ENCODE measurements around the gene ANKLE1.
A peak's percentile ranks its signal among the peaks of the same experiment; 100 is the strongest.

The ANKLE1 gene, protein sequence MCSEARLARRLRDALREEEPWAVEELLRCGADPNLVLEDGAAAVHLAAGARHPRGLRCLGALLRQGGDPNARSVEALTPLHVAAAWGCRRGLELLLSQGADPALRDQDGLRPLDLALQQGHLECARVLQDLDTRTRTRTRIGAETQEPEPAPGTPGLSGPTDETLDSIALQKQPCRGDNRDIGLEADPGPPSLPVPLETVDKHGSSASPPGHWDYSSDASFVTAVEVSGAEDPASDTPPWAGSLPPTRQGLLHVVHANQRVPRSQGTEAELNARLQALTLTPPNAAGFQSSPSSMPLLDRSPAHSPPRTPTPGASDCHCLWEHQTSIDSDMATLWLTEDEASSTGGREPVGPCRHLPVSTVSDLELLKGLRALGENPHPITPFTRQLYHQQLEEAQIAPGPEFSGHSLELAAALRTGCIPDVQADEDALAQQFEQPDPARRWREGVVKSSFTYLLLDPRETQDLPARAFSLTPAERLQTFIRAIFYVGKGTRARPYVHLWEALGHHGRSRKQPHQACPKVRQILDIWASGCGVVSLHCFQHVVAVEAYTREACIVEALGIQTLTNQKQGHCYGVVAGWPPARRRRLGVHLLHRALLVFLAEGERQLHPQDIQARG

DNA sequence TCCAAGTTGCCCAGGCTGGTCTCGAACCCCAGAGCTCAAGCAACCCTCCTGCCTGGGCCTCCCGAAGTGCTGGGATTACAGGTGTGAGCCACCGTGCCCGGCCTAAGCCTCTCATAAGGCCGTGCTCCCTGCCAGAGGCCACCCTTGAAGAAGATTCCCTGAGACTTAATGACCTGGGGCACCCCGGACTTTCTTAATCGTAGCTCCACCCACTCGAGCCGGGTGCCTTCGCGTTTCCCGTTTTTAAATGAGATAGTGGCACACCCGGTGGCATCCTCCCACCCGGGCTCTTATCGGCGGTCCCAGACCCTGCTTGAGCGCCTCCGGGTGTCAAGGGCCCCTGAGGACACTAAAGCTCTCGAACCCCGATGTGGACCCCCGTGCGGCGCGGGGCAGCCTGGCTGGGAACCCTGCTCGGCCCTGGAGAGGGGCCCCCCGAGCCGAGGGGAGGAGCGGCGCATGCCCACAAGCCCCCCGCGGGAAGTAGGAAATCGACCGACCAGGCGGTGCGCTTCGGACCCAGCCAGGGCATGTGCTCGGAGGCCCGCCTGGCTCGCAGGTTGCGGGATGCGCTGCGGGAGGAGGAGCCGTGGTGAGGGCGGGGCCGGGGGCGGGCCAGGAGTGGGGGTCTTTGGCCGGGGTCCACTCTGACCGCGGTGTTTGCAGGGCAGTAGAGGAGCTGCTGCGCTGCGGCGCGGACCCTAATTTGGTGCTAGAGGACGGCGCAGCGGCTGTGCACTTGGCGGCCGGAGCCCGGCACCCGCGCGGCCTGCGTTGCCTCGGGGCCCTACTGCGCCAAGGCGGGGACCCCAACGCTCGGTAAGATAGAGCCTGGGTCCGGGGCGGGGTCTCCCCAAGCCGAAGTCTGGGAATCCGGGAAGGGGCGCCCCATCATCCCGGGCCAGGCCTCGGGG, at the start of gene ANKLE1:
Gene ANKLE1 (plus strand): TSS at position 511 of the 914 bp plus-strand sequence. CDS start 20 bp downstream, at position 531.
- TF ChIP-seq, protein P1, sequence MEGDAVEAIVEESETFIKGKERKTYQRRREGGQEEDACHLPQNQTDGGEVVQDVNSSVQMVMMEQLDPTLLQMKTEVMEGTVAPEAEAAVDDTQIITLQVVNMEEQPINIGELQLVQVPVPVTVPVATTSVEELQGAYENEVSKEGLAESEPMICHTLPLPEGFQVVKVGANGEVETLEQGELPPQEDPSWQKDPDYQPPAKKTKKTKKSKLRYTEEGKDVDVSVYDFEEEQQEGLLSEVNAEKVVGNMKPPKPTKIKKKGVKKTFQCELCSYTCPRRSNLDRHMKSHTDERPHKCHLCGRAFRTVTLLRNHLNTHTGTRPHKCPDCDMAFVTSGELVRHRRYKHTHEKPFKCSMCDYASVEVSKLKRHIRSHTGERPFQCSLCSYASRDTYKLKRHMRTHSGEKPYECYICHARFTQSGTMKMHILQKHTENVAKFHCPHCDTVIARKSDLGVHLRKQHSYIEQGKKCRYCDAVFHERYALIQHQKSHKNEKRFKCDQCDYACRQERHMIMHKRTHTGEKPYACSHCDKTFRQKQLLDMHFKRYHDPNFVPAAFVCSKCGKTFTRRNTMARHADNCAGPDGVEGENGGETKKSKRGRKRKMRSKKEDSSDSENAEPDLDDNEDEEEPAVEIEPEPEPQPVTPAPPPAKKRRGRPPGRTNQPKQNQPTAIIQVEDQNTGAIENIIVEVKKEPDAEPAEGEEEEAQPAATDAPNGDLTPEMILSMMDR (IDR thresholded peaks at IDR 0.05; ENCODE audit: insufficient read depth, low read length, missing control alignments) = no peak
- no peak for DNase-seq (ENCODE audit: low read depth, low spot score)
- CTCF ChIA-PET = interaction anchor here (0.7 to 6.9 kb wide), 29 partner anchors 9 to 220 kb away, joined by 3 to 80 read pairs (median 4); partner anchors contain the start of genes BABAM1, MRPL34, OCEL1 and USHBP1
- POLR2A ChIA-PET = interaction anchor here (1.1 kb wide), 1 partner anchor 22 kb away, joined by 3 read pairs; the partner anchor contains the start of gene ABHD8
- peak within 1 kb of the TSS; percentile 45 for H3K4me3 ChIP-seq (ENCODE audit: low read depth, low read length)

DNA sequence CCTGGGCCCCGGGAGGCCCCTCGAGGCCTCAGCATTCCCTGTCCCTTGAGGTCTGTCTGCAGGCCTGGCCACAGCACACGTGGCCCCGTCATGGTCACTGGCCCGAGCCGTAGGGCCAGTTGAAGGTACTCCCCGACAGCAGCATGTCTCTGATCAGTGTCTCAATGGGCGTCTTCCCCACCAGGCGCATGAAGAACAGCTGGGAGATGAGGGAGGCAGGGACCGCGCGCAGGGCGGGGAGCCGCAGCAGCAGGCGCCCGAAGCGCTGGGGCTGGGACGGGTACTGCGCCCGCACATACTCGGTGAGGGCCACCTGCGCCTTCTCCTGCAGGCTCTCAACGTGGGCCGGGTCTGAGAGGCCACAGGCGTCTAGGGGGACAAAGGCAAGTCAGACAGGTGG, 49.4 kb upstream of the ANKLE1 start:
- DNase-seq (ENCODE audit: low read depth, low spot score) = no peak
- CTCF ChIA-PET = interaction anchor here (0.7 kb wide), 1 partner anchor 28 kb away, joined by 3 read pairs; no protein-coding TSS in a partner anchor
- POLR2A ChIA-PET = no interaction called here
- H3K4me3 ChIP-seq (ENCODE audit: low read depth, low read length) = no peak overlapping the region
- TF ChIP-seq, protein P1 (IDR thresholded peaks at IDR 0.05; ENCODE audit: insufficient read depth, low read length, missing control alignments) = no peak

DNA sequence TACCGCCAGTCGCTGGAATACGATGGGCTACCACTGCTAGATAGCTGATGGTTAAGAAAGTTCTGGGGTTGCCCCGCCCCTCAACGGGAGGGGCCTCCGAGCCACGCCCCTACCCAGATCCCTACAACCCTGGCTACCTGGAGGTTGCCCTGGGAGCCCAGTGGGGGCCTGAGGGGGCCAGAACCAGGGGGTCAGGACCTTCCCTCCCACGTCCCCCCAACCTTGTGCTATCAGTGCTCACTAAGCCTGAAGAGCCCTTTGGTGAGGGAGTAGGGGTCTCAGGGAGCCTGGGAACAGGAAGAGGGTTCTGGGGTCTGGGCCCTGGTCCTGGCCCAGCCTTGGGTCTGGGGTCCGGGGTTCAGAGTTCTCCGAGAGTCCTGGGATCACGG, 46.8 kb upstream of the ANKLE1 start:
- TF ChIP-seq, protein P1 (IDR thresholded peaks at IDR 0.05; ENCODE audit: insufficient read depth, low read length, missing control alignments) = no peak
- no peak for DNase-seq (ENCODE audit: low read depth, low spot score)
- CTCF ChIA-PET = interaction anchor here (1.0 to 3.9 kb wide), 10 partner anchors 9 to 170 kb away, joined by 3 to 25 read pairs (median 4); partner anchors contain the start of genes OCEL1, USE1 and USHBP1
- peak overlapping the region; percentile 59 for H3K4me3 ChIP-seq (ENCODE audit: low read depth, low read length)
- POLR2A ChIA-PET = interaction anchor here (0.8 to 1.3 kb wide), 4 partner anchors 8 to 32 kb away, joined by 3 to 12 read pairs (median 4); partner anchors contain the start of genes OCEL1 and USE1

DNA sequence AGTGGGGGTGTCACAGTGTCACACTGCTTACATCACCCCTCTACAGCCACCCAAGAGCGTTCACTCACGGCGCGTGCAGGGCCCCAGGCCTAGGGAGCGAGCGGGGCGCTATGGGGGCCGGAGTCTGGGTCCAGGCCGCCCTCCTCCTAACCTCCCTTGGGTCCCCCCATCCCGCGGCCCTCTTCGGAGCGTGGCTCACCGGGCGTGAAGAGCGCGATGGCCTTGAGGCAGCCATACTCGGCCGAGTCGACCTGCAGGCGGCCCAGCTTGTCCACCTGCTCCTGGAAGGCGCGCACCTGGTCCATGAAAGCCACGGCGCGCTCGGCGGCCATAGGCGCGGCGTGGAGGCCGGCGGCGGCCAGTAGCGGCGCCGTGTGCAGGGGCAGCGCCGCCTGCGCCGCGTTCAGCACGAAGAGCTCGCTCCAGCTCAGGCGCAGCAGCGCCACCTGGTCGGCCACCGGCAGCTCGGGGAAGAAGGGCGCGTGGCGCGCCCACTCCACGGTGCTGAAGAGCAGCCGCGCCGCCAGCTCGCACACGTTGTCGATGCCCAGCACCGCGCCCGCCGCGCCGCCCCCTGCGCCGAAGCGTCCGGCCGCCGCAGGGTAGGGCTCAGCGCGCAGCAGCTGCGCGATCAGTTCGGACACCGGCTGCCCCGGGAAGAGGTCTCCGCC, 46.3 kb upstream of the ANKLE1 start:
- TF ChIP-seq, protein P1 (IDR thresholded peaks at IDR 0.05; ENCODE audit: insufficient read depth, low read length, missing control alignments) = peak; percentile 69
- POLR2A ChIA-PET = interaction anchor here (0.9 to 1.3 kb wide), 3 partner anchors 9 to 31 kb away, joined by 3 to 12 read pairs (median 4); partner anchors contain the start of genes OCEL1 and USE1
- H3K4me3 ChIP-seq (ENCODE audit: low read depth, low read length) = peak overlapping the region; percentile 59
- CTCF ChIA-PET = interaction anchor here (1.0 to 3.9 kb wide), 11 partner anchors 9 to 170 kb away, joined by 3 to 25 read pairs (median 4); partner anchors contain the start of genes OCEL1, USE1 and USHBP1
- no peak for DNase-seq (ENCODE audit: low read depth, low spot score)

GRCh38 chr19:17235971-17236777, 45.5 kb upstream of the ANKLE1 start:
- CTCF ChIA-PET = interaction anchor here (1.0 to 3.9 kb wide), 11 partner anchors 8 to 171 kb away, joined by 3 to 25 read pairs (median 5); partner anchors contain the start of genes OCEL1, USE1 and USHBP1
- POLR2A ChIA-PET = interaction anchor here (0.9 to 1.3 kb wide), 3 partner anchors 10 to 21 kb away, joined by 4 to 12 read pairs (median 4); partner anchors contain the start of genes OCEL1 and USE1

More at GRCh38 chr19:17235971-17236777, 45.5 kb upstream of the ANKLE1 start:
- peak overlapping the region; percentile 59 for H3K4me3 ChIP-seq (ENCODE audit: low read depth, low read length)
- DNase-seq (ENCODE audit: low read depth, low spot score) = no peak
- TF ChIP-seq, protein P1 (IDR thresholded peaks at IDR 0.05; ENCODE audit: insufficient read depth, low read length, missing control alignments) = no peak

Data from AG04449 (cell line).